Heart right ventricle (tissue), 12 donors: ENCODE measurements around the gene CALML5. TPM values are rescaled to one million over a fixed set of nuclear protein-coding genes. Genes with fewer than 3 reads are reported as not detected.

Source experiments
- polyA plus RNA-seq, 2 donors: library from polyadenylated mRNA; stranded (reverse); fragments of 200-250 nt; gene quantifications; one replicate each; pipeline ENCODE4 v1.2.3, GENCODE V29; 2013
- total RNA-seq, 10 donors: library from RNA; stranded (reverse); fragmentation: NEBNext Ultra II Directional in 3 of 10; extraction: Animal tissue kit (Norgen Biotek cat#: 25700) in 3 of 10; gene quantifications; one replicate each; pipeline versions ENCODE4 v1.2.1 to v1.2.4, GENCODE V29; 2021 to 2023
- donor health status: ischemic (EF 13 %, LVEDD 7.1; RV severe dilation, severe dysfunction).
- donor health status: healthy with polysubstance abuse.
- donor health status: DM: no; HTN: yes; CAD: no.
- donor health status: DM: no; HTN: no; CAD: no.
- donor health status: ischemic (EF 25% LVEDD 6.9; RV normal size, moderate dysfunction).
- donor health status: ischemic (EF 25% LVEDD 5.7; RV mildly dilated, moderate dysfunction).
- donor health status: healthy.
- donor health status: nonischemic (EF 11% LVEDD 7.7; RV severe dilation, severe dysfunction).
- donor health status: DM: yes; HTN: yes; CAD: no.
- donor health status: PGD.
- donor health status: ischemic (EF 29% LVEDD 5.4; RV normal size, mild dysfunction).
- donor health status: nonischemic (EF 23%, LVEDD 6.1; RV moderate dilation, normal function).

CALML5 gene
- total and polyA plus RNA-seq, 12 donors = not detected

Other genes starting within 250 kb of the CALML5 start
- gene UCN3, start 134.6 kb downstream of the CALML5 start, total RNA-seq = not detected
- not detected for gene UCN3, start 134.6 kb downstream of the CALML5 start, polyA plus RNA-seq
- under 1 TPM in 7 of 10 donors, not detected in 3; 0.14 to 0.72 (median 0.17) TPM for gene TUBAL3, start 94.7 kb downstream of the CALML5 start, total RNA-seq
- gene TUBAL3, start 94.7 kb downstream of the CALML5 start, polyA plus RNA-seq = under 1 TPM; 0.23 to 0.51 TPM
- 10 to 100 TPM; 13.4 to 22.6 (median 17.6) TPM for gene NET1, start 87.0 kb downstream of the CALML5 start, total RNA-seq
- gene NET1, start 87.0 kb downstream of the CALML5 start, polyA plus RNA-seq = 1 to 10 TPM; 6.0 to 9.3 TPM
- not detected for gene CALML3, start 25.4 kb upstream of the CALML5 start, total RNA-seq
- gene CALML3, start 25.4 kb upstream of the CALML5 start, polyA plus RNA-seq = under 1 TPM in 1 of 2 donors, not detected in 1; 0.04 TPM
- gene ASB13, start 167.0 kb upstream of the CALML5 start, total RNA-seq = 10 to 100 TPM in 9 of 10 donors, 1 to 10 TPM in 1; 9.3 to 16.3 (median 13.4) TPM
- gene ASB13, start 167.0 kb upstream of the CALML5 start, polyA plus RNA-seq = 10 to 100 TPM in 1 of 2 donors, 1 to 10 TPM in 1; 8.4 to 18.0 TPM
- 10 to 100 TPM; 26.9 to 45.6 (median 34.6) TPM for gene TASOR2, start 185.3 kb upstream of the CALML5 start, total RNA-seq
- gene TASOR2, start 185.3 kb upstream of the CALML5 start, polyA plus RNA-seq = 10 to 100 TPM in 1 of 2 donors, 1 to 10 TPM in 1; 7.0 to 19.7 TPM